T-helper 2 cell treated with Interferon-gamma antibody and Interleukin-4, amounts not matched to agents 100 ng/mL and 5 ng/mL, for 36 hours (primary cell): ENCODE data around the gene COLEC11. TPM values are rescaled to one million over a fixed set of nuclear protein-coding genes. Genes with fewer than 3 reads are reported as not detected.

ENCODE experiments used
- total RNA-seq: library from RNA; stranded (reverse); gene quantifications from 2 replicates; pipeline ENCODE4 v1.2.3, GENCODE V29; 2022

The COLEC11 gene
- total RNA-seq, 1 donor from 2014 or later, result 0.27 TPM

Other genes with a start within 250 kb of the COLEC11 start
- 43.0 and 45.8 TPM in 2 replicates for gene EIPR1, start 217.3 kb upstream of the COLEC11 start, total RNA-seq
- 90.0 and 92.1 TPM in 2 replicates for gene TRAPPC12, start 215.4 kb upstream of the COLEC11 start, total RNA-seq
- 41.5 and 41.6 TPM in 2 replicates for gene ADI1, start 75.6 kb upstream of the COLEC11 start, total RNA-seq
- gene RNASEH1, start 36.8 kb upstream of the COLEC11 start, total RNA-seq, result 29.3 and 29.7 TPM in 2 replicates
- 1,261 and 1,270 TPM in 2 replicates for gene RPS7, start 19.9 kb upstream of the COLEC11 start, total RNA-seq
- gene ALLC, start 63.1 kb downstream of the COLEC11 start, total RNA-seq, result not detected in 2 replicates
- gene DCDC2C, start 108.5 kb downstream of the COLEC11 start, total RNA-seq, result not detected in 2 replicates